H9 (cell line): Measurements from ENCODE around the gene CHAC2. TPM values are rescaled to one million over a fixed set of nuclear protein-coding genes. Genes with fewer than 3 reads are reported as not detected.

Experiments
- DNase-seq: peaks from one replicate; pipeline ENCODE4 v3.0.0-alpha.2; 2017
- H2AFZ ChIP-seq: one replicate; pipeline ENCODE4 v1.6.1; 2013; ENCODE audit warnings: mild to moderate bottlenecking, low read length, control low read depth, moderate library complexity
- H2AK5ac ChIP-seq: 2 replicates; pipeline ENCODE4 v1.6.1; 2013; ENCODE audit warnings: low read length, control low read depth, mixed read lengths; ENCODE audit not compliant: insufficient read length
- H2BK120ac ChIP-seq: one replicate; pipeline ENCODE4 v1.6.1; 2013; ENCODE audit warnings: low read depth, mild to moderate bottlenecking, low read length, control low read depth, inconsistent platforms; ENCODE audit not compliant: poor library complexity, severe bottlenecking
- H2BK12ac ChIP-seq: 2 replicates; pipeline ENCODE4 v1.6.1; 2013; ENCODE audit warnings: low read length, control low read depth, mixed read lengths, low read depth; ENCODE audit not compliant: insufficient read length
- H2BK15ac ChIP-seq: 2 replicates; pipeline ENCODE4 v1.6.1; 2013; ENCODE audit warnings: low read depth, low read length, control low read depth
- H2BK20ac ChIP-seq: one replicate; pipeline ENCODE4 v1.6.1; 2013; ENCODE audit warnings: low read depth, mild to moderate bottlenecking, low read length, control low read depth, inconsistent platforms; ENCODE audit not compliant: poor library complexity, severe bottlenecking
- H2BK5ac ChIP-seq: 2 replicates; pipeline ENCODE4 v1.6.1; 2013; ENCODE audit warnings: low read length, control low read depth, mixed read lengths; ENCODE audit not compliant: insufficient read length
- H3K14ac ChIP-seq: 2 replicates; pipeline ENCODE4 v1.6.1; 2013; ENCODE audit warnings: low read length, control low read depth; ENCODE audit not compliant: insufficient read depth
- H3K18ac ChIP-seq: 2 replicates; pipeline ENCODE4 v1.6.1; 2013; ENCODE audit warnings: low read depth, mild to moderate bottlenecking, mixed read lengths, low read length, control low read depth; ENCODE audit not compliant: insufficient read length
- H3K23ac ChIP-seq: 2 replicates; pipeline ENCODE4 v1.6.1; 2013; ENCODE audit warnings: low read length, control low read depth, mixed read lengths, low read depth; ENCODE audit not compliant: insufficient read length
- H3K23me2 ChIP-seq: 2 replicates; pipeline ENCODE4 v1.6.1; 2013; ENCODE audit warnings: low read depth, mild to moderate bottlenecking, mixed read lengths, low read length, control low read depth; ENCODE audit not compliant: insufficient read length, poor library complexity, severe bottlenecking
- H3K27ac ChIP-seq: 2 replicates; pipeline ENCODE4 v1.5.1; 2013; ENCODE audit warnings: low read length, control low read depth, mixed read lengths, low read depth; ENCODE audit not compliant: insufficient read length
- H3K27me3 ChIP-seq: 2 replicates; pipeline ENCODE4 v1.6.1; 2013; ENCODE audit warnings: low read length, control low read depth, inconsistent platforms; ENCODE audit not compliant: insufficient read depth
- H3K4ac ChIP-seq: 2 replicates; pipeline ENCODE4 v1.6.1; 2013; ENCODE audit warnings: low read depth, mild to moderate bottlenecking, control low read depth, inconsistent platforms, low read length, moderate library complexity
- H3K4me1 ChIP-seq: 2 replicates; pipeline ENCODE4 v1.6.1; 2013; ENCODE audit warnings: low read length, control low read depth, inconsistent platforms; ENCODE audit not compliant: insufficient read depth
- H3K4me2 ChIP-seq: 2 replicates; pipeline ENCODE4 v1.6.1; 2013; ENCODE audit warnings: low read length, control low read depth, mixed read lengths; ENCODE audit not compliant: insufficient read length, insufficient read depth
- H3K56ac ChIP-seq: 2 replicates; pipeline ENCODE4 v1.6.1; 2013; ENCODE audit warnings: low read depth, mild to moderate bottlenecking, mixed read lengths, low read length, control low read depth; ENCODE audit not compliant: insufficient read length
- H3K79me1 ChIP-seq: 2 replicates; pipeline ENCODE4 v1.6.1; 2013; ENCODE audit warnings: low read depth, mild to moderate bottlenecking, moderate library complexity, low read length, control low read depth, inconsistent platforms; ENCODE audit not compliant: insufficient read depth, poor library complexity, severe bottlenecking
- H3K79me2 ChIP-seq: 2 replicates; pipeline ENCODE4 v1.6.1; 2013; ENCODE audit warnings: low read length, control low read depth, inconsistent platforms; ENCODE audit not compliant: insufficient read depth
- H3K9ac ChIP-seq: 2 replicates; pipeline ENCODE4 v1.6.1; 2013; ENCODE audit warnings: low read length, control low read depth, mixed read lengths; ENCODE audit not compliant: insufficient read length; ENCODE audit errors: extremely low read depth
- H3K9me3 ChIP-seq: one replicate; pipeline ENCODE4 v1.6.1; 2013; ENCODE audit warnings: low read depth, low read length, inconsistent platforms; ENCODE audit not compliant: control insufficient read depth
- H3T11ph ChIP-seq: one replicate; pipeline ENCODE4 v1.6.1; 2013; ENCODE audit warnings: mild to moderate bottlenecking, low read length, control low read depth, inconsistent platforms
- H4K20me1 ChIP-seq: one replicate; pipeline ENCODE4 v1.6.1; 2013; ENCODE audit not compliant: control insufficient read depth, insufficient read length, insufficient read depth
- H4K5ac ChIP-seq: 2 replicates; pipeline ENCODE4 v1.6.1; 2013; ENCODE audit warnings: low read depth, mild to moderate bottlenecking, mixed read lengths, low read length, control low read depth; ENCODE audit not compliant: insufficient read length
- H4K8ac ChIP-seq: replicated peaks from 2 replicates; pipeline ENCODE4 v1.6.1; 2013; ENCODE audit warnings: low read length, control low read depth, mixed read lengths, low read depth; ENCODE audit not compliant: insufficient read length
- H4K91ac ChIP-seq: 2 replicates; pipeline ENCODE4 v1.6.1; 2013; ENCODE audit warnings: low read depth, mild to moderate bottlenecking, moderate library complexity, mixed read lengths, low read length, control low read depth; ENCODE audit not compliant: insufficient read length
- H3K27ac Mint-ChIP-seq, 3 experiments: 2 replicates in 2 of 3; 3 replicates in 1 of 3; pipeline ENCODE4 v1.8.0; 2020 to 2021; ENCODE audit warnings: mixed read lengths in 3 of 3, mild to moderate bottlenecking in 1 of 3, moderate library complexity in 1 of 3
- H3K27me3 Mint-ChIP-seq: 2 replicates; pipeline ENCODE4 v1.8.0; 2021; ENCODE audit warnings: low read depth, mild to moderate bottlenecking, moderate library complexity, mixed read lengths
- H3K36me3 Mint-ChIP-seq, 3 experiments: 2 replicates in 2 of 3; 3 replicates in 1 of 3; pipeline ENCODE4 v1.8.0; 2020 to 2021; ENCODE audit warnings: low read depth in 3 of 3, mixed read lengths in 3 of 3; ENCODE audit not compliant: insufficient read depth in 1 of 3
- H3K4me1 Mint-ChIP-seq, 2 experiments: 2 replicates each; pipeline ENCODE4 v1.8.0; 2020; ENCODE audit warnings: mixed read lengths in 2 of 2
- H3K4me3 Mint-ChIP-seq, 2 experiments: 2 replicates in 1 of 2; 3 replicates in 1 of 2; pipeline ENCODE4 v1.8.0; 2020 to 2021; ENCODE audit warnings: mild to moderate bottlenecking in 2 of 2, mixed read lengths in 2 of 2, moderate library complexity in 1 of 2
- H3K9me3 Mint-ChIP-seq, 2 experiments: 2 replicates in 1 of 2; 3 replicates in 1 of 2; pipeline ENCODE4 v1.8.0; 2020; ENCODE audit warnings: mild to moderate bottlenecking in 2 of 2, mixed read lengths in 2 of 2, moderate library complexity in 1 of 2
- CTCF ChIP-seq: fragments of 200-600 bp; sonication (generic); conservative IDR thresholded peaks from 3 replicates; pipeline ENCODE4 v1.8.0; 2021; ENCODE audit warnings: antibody characterized with exemption, mild to moderate bottlenecking
- WGBS: extraction: QIAGEN DNeasy Blood & Tissue Kit; methylation state at CpG from one replicate; pipeline ENCODE4 v1.1.7; 2013; ENCODE audit warnings: missing lambda C conversion rate, low lambda C conversion rate, mixed read lengths; ENCODE audit not compliant: insufficient read length; ENCODE audit errors: extremely low coverage; 5-methylcytosine and 5-hydroxymethylcytosine counted together
- total RNA-seq: library from RNA; stranded (reverse); gene quantifications from 2 replicates; pipeline ENCODE4 v1.2.1, GENCODE V29; 2021

CHAC2 gene
- total RNA-seq, 1 experiment from 2014 or later, result 11.3 TPM

DNA sequence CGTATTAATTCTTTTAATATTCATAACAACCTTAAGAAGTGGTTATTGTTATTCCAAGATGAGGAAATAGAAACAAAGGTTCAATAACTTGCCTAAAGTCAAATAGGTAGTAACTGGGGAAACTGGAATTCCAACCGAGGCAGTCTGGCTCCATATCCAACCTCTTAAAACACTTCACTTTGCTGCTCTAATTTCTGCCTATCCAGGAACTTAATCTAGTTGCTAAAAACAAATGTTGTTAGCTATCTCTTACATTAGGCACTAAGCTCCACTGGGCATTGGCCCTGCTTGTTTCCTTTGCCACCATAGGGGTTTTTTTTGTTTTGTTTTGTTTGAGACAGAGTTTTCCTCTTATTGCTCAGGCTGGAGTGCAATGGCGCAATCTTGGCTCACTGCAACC is 44.0 kb downstream of the CHAC2 start:
- H3K18ac ChIP-seq, result no peak overlapping the region
- H3K4me2 ChIP-seq, result no peak overlapping the region
- TF ChIP-seq CTCF, result no peak
- no CpG with 5 or more reads among the region's 3 CpGs for WGBS
- no peak overlapping the region for H2AK5ac ChIP-seq
- no peak overlapping the region for H4K91ac ChIP-seq
- H2BK15ac ChIP-seq, result no peak overlapping the region
- H3K9me3 ChIP-seq, result no peaks in the 10 kb centered on the region
- H2BK20ac ChIP-seq, result no peak overlapping the region
- Mint-ChIP-seq H3K4me1 (no peaks in the 10 kb centered on the region), H3K27ac (no peak overlapping the region), H3K27me3 (no peaks in the 10 kb centered on the region), H3K4me3 (no peak overlapping the region), H3K9me3 (no peaks in the 10 kb centered on the region), H3K36me3 (peaks cover 10 to 63% (median 57%) of the 10 kb centered on the region in 3 experiments)
- H3K23ac ChIP-seq, result no peak overlapping the region
- H2AFZ ChIP-seq, result no peak overlapping the region
- no peak overlapping the region for H3K14ac ChIP-seq
- no peaks in the 10 kb centered on the region for H3K4me1 ChIP-seq
- H3K23me2 ChIP-seq, result no peaks in the 10 kb centered on the region
- H4K5ac ChIP-seq, result no peak overlapping the region
- no peaks in the 10 kb centered on the region for H3K27me3 ChIP-seq
- no peaks in the 10 kb centered on the region for H3K79me1 ChIP-seq
- H4K8ac ChIP-seq, result no peak overlapping the region
- no peak overlapping the region for H2BK5ac ChIP-seq
- no peak overlapping the region for H2BK12ac ChIP-seq
- no peak overlapping the region for H3T11ph ChIP-seq
- H2BK120ac ChIP-seq, result no peak overlapping the region
- no peaks in the 10 kb centered on the region for H4K20me1 ChIP-seq
- no peak overlapping the region for H3K56ac ChIP-seq
- no peak overlapping the region for H3K9ac ChIP-seq
- DNase-seq, result no peak
- H3K4ac ChIP-seq, result no peak overlapping the region
- no peaks in the 10 kb centered on the region for H3K79me2 ChIP-seq
- H3K27ac ChIP-seq, result no peak overlapping the region
